Kidney (tissue), 14 donors: ENCODE data around the gene CD72. TPM values are rescaled to one million over a fixed set of nuclear protein-coding genes. Genes with fewer than 3 reads are reported as not detected.

Experiments
- DNase-seq, 5 donors: peaks; one replicate each; pipeline ENCODE4 v3.0.0-alpha.2; 2013 to 2020
- FAIRE-seq: peaks from 2 replicates; lab custom pipeline; 2012; peaks lifted over from hg19 to GRCh38; lab: Jason Lieb, UNC
- H3K27ac ChIP-seq, 2 donors: one replicate each; pipeline ENCODE4 v1.7.0; 2013; ENCODE audit warnings: low read depth in 2 of 2, low read length in 2 of 2, inconsistent platforms in 1 of 2
- H3K27me3 ChIP-seq: one replicate; pipeline ENCODE4 v1.7.1; 2013; ENCODE audit warnings: low read length, inconsistent platforms; ENCODE audit not compliant: control insufficient read depth, insufficient read depth
- H3K36me3 ChIP-seq, 3 donors: one replicate each; pipeline versions ENCODE4 v1.7.0 to v1.7.1; 2013; ENCODE audit warnings: low read length in 3 of 3, control low read depth in 1 of 3, inconsistent platforms in 1 of 3; ENCODE audit not compliant: insufficient read depth in 3 of 3, control insufficient read depth in 2 of 3
- H3K4me1 ChIP-seq, 3 donors: one replicate each; pipeline versions ENCODE4 v1.7.0 to v1.7.1; 2013; ENCODE audit warnings: low read length in 3 of 3, inconsistent platforms in 1 of 3, low read depth in 1 of 3; ENCODE audit not compliant: control insufficient read depth in 2 of 3, insufficient read depth in 2 of 3
- H3K4me3 ChIP-seq, 3 donors: one replicate each; pipeline versions ENCODE4 v1.7.0 to v1.8.1; 2013; ENCODE audit warnings: low read length in 3 of 3, control low read depth in 1 of 3, inconsistent platforms in 1 of 3
- H3K9ac ChIP-seq, 3 donors: one replicate each; pipeline versions ENCODE4 v1.7.0 to v1.7.1; 2013; ENCODE audit warnings: low read length in 3 of 3, control low read depth in 1 of 3, inconsistent platforms in 1 of 3
- H3K9me3 ChIP-seq, 3 donors: one replicate each; pipeline versions ENCODE4 v1.7.0 to v1.7.1; 2013; ENCODE audit warnings: low read length in 3 of 3, control low read depth in 1 of 3, inconsistent platforms in 1 of 3; ENCODE audit not compliant: control insufficient read depth in 2 of 3, insufficient read depth in 1 of 3
- intact Hi-C: fragments of 100-400 bp; cut with DNase I; formaldehyde crosslinking; loops from one replicate; pipeline ENCODE4 v1.11.1; 2022
- polyA plus RNA-seq: library from polyadenylated mRNA; stranded (reverse); fragments of 350-450 nt; fragmentation: Illumina TruSeq; extraction: RNeasy Lipid Tissue Mini Kit (QIAGEN cat#74804); gene quantifications from one replicate; pipeline ENCODE4 v1.2.3, GENCODE V29; 2014; ENCODE audit warnings: low read depth, low replicate concordance; ENCODE audit not compliant: insufficient read depth
- total RNA-seq: library from RNA; stranded (reverse); fragmentation: NEBNext Ultra II Directional; extraction: Animal tissue kit (Norgen Biotek cat#: 25700); gene quantifications from one replicate; pipeline ENCODE4 v1.2.1, GENCODE V29; 2021
- TF ChIP-seq, protein P1 (sequence below): IDR thresholded peaks from 3 replicates; pipeline ENCODE4 v1.5.1; 2012; ENCODE audit warnings: mild to moderate bottlenecking, moderate library complexity, borderline replicate concordance; ENCODE audit not compliant: insufficient read depth; ENCODE audit errors: extremely low read depth
- donor health status: control.
- donor health status: control.
- donor health status: control.
- donor health status: control.
- donor health status: control.
- donor health status: DM: yes; HTN: yes; CAD: no.
- donor health status: Normal renal cell carcinoma (clear cell type).

Gene CD72
- total and polyA plus RNA-seq, 2 donors from 2014 or later, result 2.3 to 7.1 TPM

GRCh38 chr9:35628389-35628991 lies 10.3 kb upstream of the CD72 start:
- H3K36me3 ChIP-seq, result no peaks in the 10 kb centered on the region
- intact Hi-C loops, result no loop called here
- no peak overlapping the region for H3K9ac ChIP-seq
- DNase-seq, result no peak
- H3K27ac ChIP-seq, result no peak overlapping the region
- H3K27me3 ChIP-seq, result no peaks in the 10 kb centered on the region
- no peaks in the 10 kb centered on the region for H3K4me1 ChIP-seq
- no peaks in the 10 kb centered on the region for H3K9me3 ChIP-seq
- H3K4me3 ChIP-seq, result no peak overlapping the region
- TF ChIP-seq, protein P1, sequence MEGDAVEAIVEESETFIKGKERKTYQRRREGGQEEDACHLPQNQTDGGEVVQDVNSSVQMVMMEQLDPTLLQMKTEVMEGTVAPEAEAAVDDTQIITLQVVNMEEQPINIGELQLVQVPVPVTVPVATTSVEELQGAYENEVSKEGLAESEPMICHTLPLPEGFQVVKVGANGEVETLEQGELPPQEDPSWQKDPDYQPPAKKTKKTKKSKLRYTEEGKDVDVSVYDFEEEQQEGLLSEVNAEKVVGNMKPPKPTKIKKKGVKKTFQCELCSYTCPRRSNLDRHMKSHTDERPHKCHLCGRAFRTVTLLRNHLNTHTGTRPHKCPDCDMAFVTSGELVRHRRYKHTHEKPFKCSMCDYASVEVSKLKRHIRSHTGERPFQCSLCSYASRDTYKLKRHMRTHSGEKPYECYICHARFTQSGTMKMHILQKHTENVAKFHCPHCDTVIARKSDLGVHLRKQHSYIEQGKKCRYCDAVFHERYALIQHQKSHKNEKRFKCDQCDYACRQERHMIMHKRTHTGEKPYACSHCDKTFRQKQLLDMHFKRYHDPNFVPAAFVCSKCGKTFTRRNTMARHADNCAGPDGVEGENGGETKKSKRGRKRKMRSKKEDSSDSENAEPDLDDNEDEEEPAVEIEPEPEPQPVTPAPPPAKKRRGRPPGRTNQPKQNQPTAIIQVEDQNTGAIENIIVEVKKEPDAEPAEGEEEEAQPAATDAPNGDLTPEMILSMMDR, result no peak
- FAIRE-seq, result no peak

DNA sequence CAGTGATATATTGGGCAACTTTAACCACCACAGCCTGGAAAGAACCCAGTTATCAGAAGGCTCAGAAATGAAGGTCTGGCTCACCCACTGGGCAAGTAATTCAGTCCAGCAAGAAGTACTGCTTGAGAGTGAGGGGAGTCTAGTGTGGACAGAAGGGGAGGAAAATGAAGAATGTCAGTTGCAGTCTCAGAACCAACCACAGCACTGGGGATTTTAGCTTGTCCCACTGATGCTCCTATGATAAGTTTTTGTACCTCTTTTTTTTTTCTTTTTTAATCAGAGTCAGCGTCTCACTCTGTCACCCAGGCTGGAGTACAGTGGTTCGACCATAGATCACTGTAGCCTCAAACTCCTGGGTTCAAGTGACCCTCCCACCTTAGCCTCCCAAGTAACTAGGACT lies 9.4 kb upstream of the CD72 start:
- H3K27ac ChIP-seq, result no peak overlapping the region

DNA sequence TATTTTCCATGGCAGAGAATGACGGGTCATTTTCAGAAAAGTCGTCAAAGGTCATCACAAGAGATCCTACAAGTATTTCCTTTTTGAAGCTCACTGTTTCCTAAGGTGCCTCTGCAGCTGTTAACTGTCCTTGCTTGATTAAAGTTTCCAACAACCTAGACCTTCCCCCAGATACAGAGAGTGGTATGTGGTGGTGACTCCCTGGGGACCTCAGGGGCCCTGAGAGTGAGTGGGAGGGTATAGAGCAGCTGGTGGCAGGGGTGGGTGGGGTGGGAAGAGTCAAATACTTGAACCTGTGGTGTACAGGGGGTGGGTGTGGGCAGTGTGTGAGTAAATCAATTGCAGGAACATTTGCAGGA lies 1.6 kb upstream of the CD72 start:
- no peak for DNase-seq
- H3K27ac ChIP-seq, result no peak overlapping the region
- no peaks in the 10 kb centered on the region for H3K9me3 ChIP-seq
- no peak for FAIRE-seq
- H3K27me3 ChIP-seq, result peaks cover 5% of the 10 kb centered on the region
- no peaks in the 10 kb centered on the region for H3K36me3 ChIP-seq
- TF ChIP-seq, protein P1, result no peak
- H3K4me1 ChIP-seq, result peaks cover 0 to 10% (median 0%) of the 10 kb centered on the region in 3 donors
- intact Hi-C loops, result no loop called here
- no peak overlapping the region for H3K9ac ChIP-seq
- H3K4me3 ChIP-seq, result no peak overlapping the region

More for the DNA sequence above, 9.4 kb upstream of the CD72 start:
- intact Hi-C loops, result no loop called here
- TF ChIP-seq, protein P1, result no peak
- DNase-seq (no peak), FAIRE-seq (no peak)
- Histone ChIP-seq H3K27me3 (no peaks in the 10 kb centered on the region), H3K4me1 (no peaks in the 10 kb centered on the region), H3K4me3 (no peak overlapping the region), H3K36me3 (no peaks in the 10 kb centered on the region), H3K9ac (no peak overlapping the region), H3K9me3 (no peaks in the 10 kb centered on the region)
